A172 (cell line): ENCODE data around the gene APLF. TPM values are rescaled to one million over a fixed set of nuclear protein-coding genes. Genes with fewer than 3 reads are reported as not detected.
"Not testable (repeated sequence)": the region's sequence is repeated elsewhere in the genome, so short reads cannot be mapped to it uniquely, and the experiment has no call there.

ENCODE experiments used
- DNase-seq: peaks from one replicate; pipeline ENCODE4 v3.0.0-alpha.2; 2015; ENCODE audit warnings: low spot score
- total RNA-seq: library from RNA; depleted of rRNA; stranded (reverse); fragments of >200 nt; shearing (Covaris generic); gene quantifications from 2 replicates; pipeline ENCODE4 v1.2.3, GENCODE V29; 2014

The APLF gene
- total RNA-seq, 1 experiment from 2014 or later = 6.8 TPM

DNA sequence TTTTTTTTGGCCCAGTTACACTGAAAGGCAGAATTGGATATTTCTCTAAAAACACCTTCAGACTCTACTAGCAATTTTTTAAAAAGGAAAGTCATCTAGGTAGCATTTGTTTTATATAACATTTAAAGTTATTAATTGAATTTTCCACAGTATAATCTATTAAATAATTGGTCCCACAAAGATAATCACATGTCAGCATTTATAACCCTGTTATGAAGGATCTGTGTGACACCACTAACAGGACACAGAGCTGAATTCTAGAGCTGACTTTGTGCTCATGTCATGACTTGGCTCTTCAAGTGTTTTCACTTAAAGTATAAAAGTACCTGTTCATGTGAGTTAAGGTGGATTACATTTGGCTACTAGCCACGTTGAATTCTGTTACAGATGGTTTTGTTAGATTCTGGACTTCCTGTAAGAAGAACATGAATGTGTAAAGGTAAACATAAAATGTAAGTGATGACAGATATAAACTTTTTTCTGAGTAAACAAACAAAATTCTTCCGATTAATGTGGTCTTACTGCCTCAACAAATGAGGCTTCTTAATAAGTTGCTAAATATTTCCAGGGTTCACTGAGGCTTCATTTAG, 106.9 kb downstream of the APLF start:
- DNase-seq = no peak

DNA sequence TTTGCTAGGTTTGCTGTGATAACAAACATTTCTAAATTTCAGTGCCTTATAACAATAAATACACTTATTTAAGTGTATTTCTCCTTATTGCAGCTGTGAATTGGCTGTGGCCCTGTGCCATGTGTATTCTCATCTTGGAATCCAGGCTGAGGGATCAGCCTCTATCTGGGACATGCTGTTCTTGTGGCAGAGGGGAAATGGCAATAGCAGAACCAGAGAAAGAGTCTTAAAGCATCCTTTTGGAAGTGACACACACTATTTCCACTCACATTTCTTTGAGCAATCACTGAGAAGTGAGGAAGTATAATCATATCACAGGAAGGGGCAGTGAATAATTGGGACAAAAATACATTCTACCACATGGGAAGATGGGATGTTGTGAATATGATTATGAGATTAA, 109.8 kb downstream of the APLF start:
- no peak for DNase-seq

DNA sequence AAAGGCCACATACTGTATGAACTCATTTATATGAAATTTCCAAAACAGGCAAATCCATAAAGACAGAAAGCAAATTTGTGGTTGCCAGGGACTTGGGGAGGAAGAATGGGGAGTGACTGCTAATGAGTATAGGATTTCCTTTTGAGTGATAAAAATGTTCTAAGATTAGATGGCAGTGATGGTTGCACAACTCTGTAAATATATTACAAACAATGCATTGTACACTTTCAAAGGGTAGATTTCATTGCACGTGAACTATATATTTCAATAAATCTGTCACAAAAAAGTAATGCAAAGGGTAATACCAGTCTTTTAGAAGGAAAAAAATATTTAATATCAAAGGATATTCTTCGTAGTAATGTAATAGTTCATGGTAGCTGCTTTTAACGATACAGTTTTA, 112.3 kb downstream of the APLF start:
- no peak for DNase-seq

DNA sequence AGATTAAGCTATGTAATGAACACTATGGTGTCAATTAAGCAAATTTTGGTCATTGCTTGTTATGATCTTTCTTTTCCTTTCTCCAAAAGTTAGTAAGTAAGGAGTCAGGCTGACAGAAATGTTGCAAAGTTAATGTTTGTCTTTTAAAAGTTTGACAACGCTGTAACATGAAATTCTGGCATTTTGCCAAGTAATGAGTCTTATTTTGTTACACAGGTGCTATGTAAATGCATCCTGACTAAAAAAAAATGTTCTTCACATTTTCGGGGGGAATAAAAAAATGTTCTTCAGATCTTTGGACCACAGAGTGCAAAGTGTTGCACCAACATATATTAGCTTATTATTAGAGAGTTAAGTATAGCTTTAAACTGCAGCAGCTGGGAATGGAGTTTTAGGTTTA, 121.2 kb downstream of the APLF start:
- DNase-seq = no peak

DNA sequence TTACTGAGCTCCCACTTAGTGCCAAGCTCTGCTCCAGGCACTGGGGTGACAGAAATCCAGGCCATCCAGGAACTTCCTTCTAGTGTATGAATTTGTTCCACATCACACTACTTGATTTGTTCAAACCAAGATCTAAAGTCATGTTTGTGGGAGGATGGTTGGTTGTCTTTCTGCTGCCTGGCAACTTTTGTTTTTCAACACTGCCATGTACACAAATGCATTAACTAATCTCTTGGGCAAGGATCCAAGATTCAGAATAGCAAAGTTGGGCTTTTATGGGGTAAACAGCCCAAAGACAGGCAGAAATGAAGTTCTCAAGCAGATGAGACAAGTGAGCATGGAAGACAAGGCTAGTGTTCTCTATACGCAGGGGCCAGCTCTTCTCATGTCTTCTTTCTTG, 122.6 kb downstream of the APLF start:
- no peak for DNase-seq

DNA sequence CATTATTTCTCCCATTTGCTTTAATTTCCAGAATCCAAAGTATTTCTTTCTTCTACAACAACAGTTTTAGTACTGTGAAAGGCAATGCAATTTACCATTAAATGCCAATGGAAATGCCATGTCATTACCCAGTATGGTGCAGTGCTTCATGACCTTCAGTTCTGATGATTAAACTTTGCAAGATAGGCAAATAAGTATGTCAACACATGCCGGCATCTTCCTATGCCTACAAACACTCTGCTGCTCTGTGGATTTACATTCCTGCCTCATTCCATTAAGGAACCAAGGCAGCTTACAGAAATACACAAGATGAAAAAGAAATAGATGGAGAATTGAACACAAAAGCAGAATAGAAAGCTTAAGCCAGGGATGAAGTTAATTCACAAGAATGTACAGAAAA, 123.3 kb downstream of the APLF start:
- DNase-seq = no peak

DNA sequence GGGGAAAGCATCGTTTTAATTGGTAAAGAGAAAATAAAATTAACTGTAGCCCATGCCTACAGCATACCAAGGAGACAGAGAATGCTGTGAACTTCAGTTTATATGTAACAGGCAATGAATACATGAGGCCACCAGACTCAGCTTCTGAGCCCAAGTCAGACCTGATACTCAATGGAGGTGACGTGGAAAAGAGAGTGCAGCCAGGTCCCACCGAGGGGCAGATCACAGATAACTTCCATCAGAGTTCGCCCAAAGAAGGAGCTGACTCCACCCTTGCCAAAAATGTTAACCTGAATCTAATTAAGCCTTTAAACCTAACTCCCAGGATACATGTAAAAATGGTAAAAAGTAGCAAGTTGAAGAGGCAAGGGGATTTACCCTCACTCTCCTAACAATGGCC, 123.8 kb downstream of the APLF start:
- DNase-seq = no peak

DNA sequence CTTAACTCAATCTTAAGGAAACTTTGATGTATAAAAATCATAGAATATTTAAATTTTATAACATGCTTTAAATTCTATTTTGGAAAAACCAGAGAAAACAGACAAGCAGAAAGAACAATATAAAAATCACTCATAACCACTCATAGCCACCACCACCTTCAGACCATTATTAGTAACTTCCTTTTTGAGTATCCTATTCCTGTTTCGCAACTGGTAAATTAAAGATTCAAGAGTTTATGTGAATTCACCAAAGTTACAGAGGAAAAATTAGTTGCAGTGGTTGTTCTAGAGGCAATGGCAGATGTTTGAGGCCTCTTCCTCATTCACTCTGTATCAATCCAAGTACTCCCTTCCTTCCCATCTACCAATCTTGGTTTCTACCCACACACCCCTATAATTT, 126.7 kb downstream of the APLF start:
- DNase-seq = no peak

DNA sequence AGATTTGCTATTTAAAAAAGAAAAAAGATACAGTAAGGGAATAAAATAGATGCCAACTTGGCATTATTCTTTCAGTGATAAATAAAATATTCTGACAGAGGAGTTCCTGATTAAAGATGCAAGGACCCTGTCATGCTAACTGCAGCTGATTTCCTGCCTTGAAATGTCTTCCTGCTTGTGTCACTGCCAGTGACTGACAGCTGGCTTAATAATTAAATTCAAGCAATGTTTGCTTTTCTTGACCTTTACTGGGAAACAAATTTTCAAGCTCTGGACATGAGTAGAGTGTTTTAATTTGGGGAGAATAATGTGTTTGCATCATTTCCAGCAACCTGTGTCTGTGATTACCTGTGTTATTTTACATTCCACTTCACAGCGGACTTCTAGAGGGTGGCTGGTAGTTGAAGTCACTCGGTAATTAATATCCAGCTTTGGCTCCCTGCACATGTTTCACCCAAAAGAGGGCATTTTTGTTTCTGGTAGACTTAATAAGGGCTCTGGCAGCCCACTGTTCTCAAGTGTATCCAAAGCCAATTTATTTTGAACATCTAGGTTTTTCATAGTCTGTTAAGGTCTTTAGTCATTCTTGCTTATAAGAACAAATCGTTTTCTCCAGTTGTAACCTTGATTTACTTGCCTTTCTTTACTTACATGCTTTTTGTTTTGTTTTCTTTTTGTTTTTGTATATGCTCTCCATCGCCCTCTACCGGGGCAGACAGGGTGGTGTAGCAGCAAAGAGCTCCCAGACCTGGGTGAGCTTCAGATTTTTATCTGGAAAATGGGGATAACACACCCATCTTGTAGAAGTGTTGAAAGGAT, 127.5 kb downstream of the APLF start:
- peak; percentile 35 for DNase-seq

DNA sequence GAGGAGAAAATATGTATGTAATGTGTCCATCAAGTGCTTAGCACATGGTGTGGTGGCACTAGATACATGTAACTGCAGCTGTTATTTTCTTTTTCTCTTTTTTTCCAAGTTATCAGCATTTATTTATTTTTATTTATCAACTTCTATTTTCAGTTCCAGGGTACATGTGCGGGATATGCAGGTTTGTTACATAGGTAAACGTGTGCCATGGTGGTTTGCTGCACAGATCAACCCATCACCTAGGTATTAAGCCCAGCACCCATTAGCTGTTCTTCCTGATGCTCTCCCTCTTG, 128.1 kb downstream of the APLF start:
- DNase-seq = not testable (repeated sequence)

DNA sequence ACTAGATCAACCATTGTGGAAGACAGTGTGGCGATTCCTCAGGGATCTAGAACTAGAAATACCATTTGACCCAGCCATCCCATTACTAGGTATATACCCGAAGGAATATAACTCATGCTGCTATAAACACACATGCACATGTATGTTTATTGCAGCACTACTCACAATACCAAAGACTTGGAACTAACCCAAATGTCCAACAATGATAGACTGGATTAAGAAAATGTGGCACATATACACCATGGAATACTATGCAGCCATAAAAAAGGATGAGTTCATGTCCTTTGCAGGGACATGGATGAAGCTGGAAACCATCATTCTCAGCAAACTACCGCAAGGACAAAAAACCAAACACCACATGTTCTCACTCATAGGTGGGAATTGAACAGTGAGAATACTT, 133.1 kb downstream of the APLF start:
- DNase-seq = not testable (repeated sequence)

DNA sequence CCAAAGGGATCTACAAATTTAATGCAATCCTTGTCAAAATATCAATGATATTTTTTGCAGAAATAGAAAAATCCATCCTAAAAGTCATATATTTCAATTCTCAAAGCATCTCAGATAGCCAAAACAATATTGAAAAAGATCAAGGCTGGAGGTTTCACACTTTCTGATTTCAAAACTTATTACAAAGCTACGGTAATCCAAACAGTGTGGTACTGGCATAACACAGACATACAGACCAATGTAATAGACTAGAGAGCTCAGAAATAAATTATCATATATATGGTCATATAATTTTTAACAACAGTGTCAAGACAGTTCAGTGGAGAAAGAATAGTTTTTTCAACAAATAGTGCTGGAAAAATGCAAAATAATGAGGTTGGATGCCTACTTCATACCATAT, 135.7 kb downstream of the APLF start:
- DNase-seq = no peak

DNA sequence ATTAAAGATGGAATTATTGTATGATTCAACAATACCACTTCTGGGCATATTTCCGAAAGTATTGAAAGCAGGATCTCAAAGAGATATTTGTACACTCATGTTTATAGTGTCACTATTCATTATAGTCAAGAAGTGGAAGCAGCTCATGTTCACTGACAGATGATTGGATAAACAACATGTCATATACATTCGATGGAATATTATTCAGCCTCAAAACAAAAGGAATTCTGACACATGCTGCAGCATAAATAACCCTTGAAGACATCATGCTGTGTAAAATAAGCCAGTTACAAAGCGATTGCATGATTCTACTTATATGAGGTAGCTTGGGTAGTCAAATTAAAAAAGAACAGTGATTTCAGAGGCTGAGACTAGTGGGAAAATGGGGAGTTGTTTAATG, 136.7 kb downstream of the APLF start:
- DNase-seq = no peak

DNA sequence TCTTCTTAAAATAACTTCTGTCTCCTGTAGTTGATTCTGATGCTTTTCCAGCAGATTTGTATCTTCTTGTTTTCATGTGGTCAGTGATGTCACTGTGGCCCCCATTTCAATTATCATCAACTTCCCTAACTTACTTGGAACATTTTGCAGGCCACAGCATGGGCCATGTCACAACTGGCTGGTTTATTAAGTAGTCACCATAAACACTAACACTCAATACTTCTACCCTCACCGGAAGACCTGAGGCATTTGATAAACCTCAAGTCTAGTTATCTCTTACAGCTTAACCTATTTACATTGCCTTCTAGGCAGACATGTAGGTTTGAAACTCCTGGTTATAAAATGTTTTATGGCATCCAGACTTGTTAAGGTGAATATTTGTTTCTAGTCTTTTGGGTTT, 138.6 kb downstream of the APLF start:
- no peak for DNase-seq

DNA sequence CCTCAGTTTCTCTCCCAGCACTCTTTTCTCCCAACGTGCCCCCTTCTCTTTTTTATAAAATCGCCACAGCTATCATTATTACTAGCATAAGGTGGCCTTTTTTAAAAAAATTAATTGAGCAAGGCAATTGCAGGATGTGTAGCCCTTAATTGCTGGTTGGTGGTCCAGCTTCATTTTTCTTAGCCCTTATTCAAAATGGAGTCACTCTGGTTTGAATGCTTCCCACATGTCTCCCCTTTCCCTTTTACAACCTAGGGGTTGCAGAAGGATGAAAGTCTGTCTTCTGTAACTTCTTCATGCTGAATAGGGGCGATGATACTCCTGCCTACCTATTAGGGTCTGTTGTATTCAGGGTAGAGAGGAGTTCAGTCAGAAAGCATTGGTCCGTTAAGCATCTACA, 139.4 kb downstream of the APLF start:
- no peak for DNase-seq

DNA sequence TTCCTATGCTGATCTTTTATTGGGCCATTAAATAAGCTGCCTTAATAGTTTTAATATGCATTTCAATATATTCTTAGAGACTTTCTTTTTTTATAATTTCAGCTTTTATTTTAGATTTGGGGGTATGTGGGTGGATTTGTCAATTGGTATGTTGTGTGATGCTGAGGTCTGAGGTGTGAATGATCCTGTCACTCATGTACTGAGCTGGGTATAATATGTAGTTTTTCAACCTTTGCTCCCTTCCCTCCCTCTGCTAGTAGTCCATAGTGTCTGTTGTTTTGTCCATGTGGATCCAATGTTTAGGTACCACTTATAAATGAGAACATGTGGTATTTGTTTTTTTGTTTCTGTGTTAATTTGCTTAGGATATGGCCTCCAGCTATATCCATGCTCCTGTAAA, 140.5 kb downstream of the APLF start:
- DNase-seq = no peak

DNA sequence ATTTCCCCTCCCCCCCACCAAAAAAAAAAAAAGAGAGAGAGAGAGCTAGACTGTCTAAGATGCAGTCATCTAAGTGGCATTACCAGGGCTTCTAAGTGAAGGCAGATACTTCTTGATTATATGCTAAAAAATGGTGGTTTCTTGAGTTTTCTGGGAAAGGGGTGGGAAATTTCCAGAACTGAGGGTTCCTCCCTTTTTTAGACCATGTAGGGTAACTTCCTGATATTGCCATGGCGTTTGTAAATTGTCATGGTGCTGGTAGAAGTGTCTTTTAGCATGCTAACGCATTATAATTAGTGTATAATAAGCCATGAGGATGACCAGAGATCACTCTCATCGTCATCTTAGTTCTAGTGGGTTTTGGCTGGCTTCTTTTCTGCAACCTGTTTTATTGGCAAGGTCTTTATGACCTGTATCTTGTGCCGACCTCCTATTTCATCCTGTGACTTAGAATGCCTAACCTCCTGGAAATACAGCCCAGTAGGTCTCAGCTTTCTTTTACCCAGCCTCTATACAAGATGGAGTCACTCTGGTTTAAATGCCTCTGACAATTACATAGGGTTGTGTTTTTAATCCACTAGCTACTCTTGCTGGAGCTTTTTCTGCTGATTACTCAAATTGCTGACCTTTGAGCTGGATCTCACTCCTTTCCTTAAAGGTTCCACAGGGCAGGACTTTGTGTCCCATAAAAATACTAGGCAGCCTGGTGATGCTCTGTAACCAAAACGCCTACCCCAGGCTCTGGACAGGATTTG, 145.6 kb downstream of the APLF start:
- no peak for DNase-seq

DNA sequence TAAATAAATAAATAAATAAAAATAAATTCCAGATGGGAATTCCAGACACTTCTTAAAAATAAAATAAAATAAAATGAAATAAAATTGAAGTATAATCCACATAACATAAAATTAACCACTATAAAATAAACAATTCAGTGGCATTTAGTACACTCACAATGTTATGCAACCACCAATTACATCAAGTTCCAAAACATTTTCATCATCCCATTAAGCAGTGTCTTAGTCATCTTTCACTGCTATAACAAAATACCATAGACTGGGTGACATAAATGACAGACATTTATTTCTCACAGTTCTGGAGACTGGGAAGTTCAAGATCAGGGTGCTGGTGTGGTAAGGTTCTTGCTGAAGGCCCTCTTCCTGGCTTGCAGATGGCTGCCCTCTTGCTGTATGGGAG, 153.4 kb downstream of the APLF start:
- DNase-seq = no peak

DNA sequence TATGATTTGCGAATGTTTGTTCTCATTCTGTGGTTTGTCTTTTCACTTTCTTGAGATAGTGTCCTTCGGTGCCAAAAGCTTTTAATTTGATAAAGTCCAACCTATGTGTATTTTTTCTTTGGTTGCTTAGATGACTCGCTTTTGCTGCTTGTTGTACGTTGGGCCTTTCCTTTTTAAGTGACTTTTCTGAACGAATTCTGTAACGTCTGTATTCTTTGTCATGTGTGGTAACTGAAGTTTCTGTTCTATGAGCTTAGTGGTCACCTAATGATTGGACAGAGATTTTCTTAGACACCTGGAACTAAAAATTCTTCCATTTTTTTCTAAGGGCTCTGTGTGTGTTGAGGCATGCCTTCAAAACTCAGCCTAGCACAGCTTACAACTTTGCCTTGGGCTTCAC, 156.4 kb downstream of the APLF start:
- no peak for DNase-seq

DNA sequence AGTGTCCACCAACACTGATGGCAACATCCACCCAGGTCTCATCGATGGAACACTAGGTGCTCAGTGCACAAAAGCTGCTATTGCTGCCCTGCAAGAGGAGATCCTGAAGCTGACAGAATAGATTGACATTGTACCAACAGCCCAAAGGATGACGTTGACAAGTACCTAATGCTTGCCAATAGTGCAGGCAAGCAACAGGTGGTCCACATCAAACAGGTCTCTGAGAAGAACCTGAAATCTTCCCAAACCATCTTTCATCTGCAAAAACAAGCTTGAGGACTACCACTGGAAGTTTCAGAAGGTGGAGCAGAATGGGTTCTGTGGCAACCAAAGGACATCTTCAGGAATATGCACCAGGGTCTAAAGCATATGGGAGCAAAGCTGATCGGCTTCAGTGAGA, 160.2 kb downstream of the APLF start:
- no peak for DNase-seq
